ENCODE data around the gene SLC25A23.

DNA sequence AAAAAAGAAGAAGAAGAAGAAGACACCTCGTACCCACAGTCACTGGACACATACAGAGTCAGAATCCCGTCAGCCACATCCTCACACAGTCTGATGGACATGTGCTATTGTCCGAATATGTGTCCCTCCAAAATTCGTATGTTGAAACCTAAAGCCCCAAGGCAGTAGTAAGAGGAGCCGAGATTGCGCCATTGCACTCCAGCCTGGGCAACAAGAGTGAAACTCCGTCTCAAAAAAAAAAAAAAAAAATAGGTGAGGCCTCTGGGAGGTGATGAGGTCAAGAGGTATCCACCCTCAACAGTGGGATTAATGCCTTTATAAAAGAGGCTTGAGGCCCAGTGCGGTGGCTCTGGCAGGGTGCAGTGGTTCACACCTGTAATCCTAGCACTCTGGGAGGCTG lies 24.6 kb upstream of the SLC25A23 start:
- TF ChIP-seq, protein P1, sequence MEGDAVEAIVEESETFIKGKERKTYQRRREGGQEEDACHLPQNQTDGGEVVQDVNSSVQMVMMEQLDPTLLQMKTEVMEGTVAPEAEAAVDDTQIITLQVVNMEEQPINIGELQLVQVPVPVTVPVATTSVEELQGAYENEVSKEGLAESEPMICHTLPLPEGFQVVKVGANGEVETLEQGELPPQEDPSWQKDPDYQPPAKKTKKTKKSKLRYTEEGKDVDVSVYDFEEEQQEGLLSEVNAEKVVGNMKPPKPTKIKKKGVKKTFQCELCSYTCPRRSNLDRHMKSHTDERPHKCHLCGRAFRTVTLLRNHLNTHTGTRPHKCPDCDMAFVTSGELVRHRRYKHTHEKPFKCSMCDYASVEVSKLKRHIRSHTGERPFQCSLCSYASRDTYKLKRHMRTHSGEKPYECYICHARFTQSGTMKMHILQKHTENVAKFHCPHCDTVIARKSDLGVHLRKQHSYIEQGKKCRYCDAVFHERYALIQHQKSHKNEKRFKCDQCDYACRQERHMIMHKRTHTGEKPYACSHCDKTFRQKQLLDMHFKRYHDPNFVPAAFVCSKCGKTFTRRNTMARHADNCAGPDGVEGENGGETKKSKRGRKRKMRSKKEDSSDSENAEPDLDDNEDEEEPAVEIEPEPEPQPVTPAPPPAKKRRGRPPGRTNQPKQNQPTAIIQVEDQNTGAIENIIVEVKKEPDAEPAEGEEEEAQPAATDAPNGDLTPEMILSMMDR (IDR thresholded peaks at IDR 0.05), result no peak
- TF ChIP-seq POLR2A (IDR thresholded peaks at IDR 0.05), result no peak
- TF ChIP-seq EP300 (IDR thresholded peaks at IDR 0.05), result no peak

All from ovary (tissue), 3 donors.